Tibial nerve (tissue), 3 donors: Measurements from ENCODE around the gene PAAF1.

Experiments used
- POLR2A ChIP-seq, 2 donors: fragments of 450-650 bp; IDR thresholded peaks; one replicate each; pipeline ENCODE4 v1.6.1; 2017; ENCODE audit warnings: antibody characterized with exemption in 2 of 2, mild to moderate bottlenecking in 2 of 2, moderate library complexity in 2 of 2
- TF ChIP-seq, protein P1 (sequence below), 5 experiments: fragments of 200-600 bp in 3 of 5; fragments of 450-650 bp in 2 of 5; sonication (generic) in 3 of 5; IDR thresholded peaks; one replicate each; pipeline ENCODE4 v1.5.1; 2016 to 2019; ENCODE audit warnings: antibody characterized with exemption in 5 of 5, mild to moderate bottlenecking in 3 of 5, moderate library complexity in 2 of 5

DNA sequence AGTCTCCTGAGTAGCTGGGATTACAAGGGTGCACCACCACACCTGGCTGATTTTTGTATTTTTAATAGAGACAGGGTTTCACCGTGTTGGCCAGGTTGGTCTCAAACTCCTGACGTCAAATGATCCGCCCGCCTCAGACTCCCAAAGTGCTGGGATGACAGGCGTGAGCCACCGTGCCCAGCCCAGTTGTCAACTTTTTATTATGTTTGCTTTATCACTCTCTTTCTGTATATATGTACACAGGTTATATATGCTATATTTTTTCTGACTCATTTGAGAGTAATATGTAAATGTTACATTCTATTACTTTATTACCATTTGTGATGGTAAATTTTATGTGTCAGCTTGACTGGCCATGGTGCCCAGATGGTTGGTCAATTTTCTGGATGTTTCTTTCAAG lies 55.2 kb downstream of the PAAF1 start:
- TF ChIP-seq, protein P1, sequence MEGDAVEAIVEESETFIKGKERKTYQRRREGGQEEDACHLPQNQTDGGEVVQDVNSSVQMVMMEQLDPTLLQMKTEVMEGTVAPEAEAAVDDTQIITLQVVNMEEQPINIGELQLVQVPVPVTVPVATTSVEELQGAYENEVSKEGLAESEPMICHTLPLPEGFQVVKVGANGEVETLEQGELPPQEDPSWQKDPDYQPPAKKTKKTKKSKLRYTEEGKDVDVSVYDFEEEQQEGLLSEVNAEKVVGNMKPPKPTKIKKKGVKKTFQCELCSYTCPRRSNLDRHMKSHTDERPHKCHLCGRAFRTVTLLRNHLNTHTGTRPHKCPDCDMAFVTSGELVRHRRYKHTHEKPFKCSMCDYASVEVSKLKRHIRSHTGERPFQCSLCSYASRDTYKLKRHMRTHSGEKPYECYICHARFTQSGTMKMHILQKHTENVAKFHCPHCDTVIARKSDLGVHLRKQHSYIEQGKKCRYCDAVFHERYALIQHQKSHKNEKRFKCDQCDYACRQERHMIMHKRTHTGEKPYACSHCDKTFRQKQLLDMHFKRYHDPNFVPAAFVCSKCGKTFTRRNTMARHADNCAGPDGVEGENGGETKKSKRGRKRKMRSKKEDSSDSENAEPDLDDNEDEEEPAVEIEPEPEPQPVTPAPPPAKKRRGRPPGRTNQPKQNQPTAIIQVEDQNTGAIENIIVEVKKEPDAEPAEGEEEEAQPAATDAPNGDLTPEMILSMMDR (IDR thresholded peaks at IDR 0.05), result no peak
- TF ChIP-seq POLR2A (IDR thresholded peaks at IDR 0.05), result no peak
